Adrenal gland (tissue), 12 donors: ENCODE measurements around the gene ACAD11. TPM values are rescaled to one million over a fixed set of nuclear protein-coding genes. Genes with fewer than 3 reads are reported as not detected.
"Not testable (repeated sequence)": the region's sequence is repeated elsewhere in the genome, so short reads cannot be mapped to it uniquely, and the experiment has no call there.

Experiments used
- DNase-seq, 7 donors: peaks; one replicate each; pipeline ENCODE4 v3.0.0-alpha.2; 2019 to 2020
- H3K27ac ChIP-seq, 5 donors: fragments of 200-600 bp; sonication (generic) in 4 of 5; 1 replicate in 3 of 5; 2 replicates in 2 of 5; pipeline versions ENCODE4 v1.5.1 to v1.8.0; 2016 to 2020; ENCODE audit warnings: mild to moderate bottlenecking in 1 of 5
- H3K27me3 ChIP-seq: fragments of 200-600 bp; 2 replicates; pipeline ENCODE4 v1.8.0; 2021
- H3K36me3 ChIP-seq, 2 donors: fragments of 200-600 bp; replicated peaks in 1 of 2; 1 replicate in 1 of 2; 2 replicates in 1 of 2; pipeline versions ENCODE4 v1.5.1 to v1.8.0; 2018 to 2022
- H3K4me1 ChIP-seq, 2 donors: fragments of 200-600 bp; replicated peaks in 1 of 2; 1 replicate in 1 of 2; 2 replicates in 1 of 2; pipeline versions ENCODE4 v1.5.1 to v1.8.0; 2018 to 2021
- H3K4me3 ChIP-seq, 4 donors: fragments of 200-600 bp; sonication (generic) in 3 of 4; one replicate each; pipeline ENCODE4 v1.5.1; 2016 to 2018
- H3K9me3 ChIP-seq, 3 donors: fragments of 200-600 bp; sonication (generic) in 1 of 3; replicated peaks in 1 of 3; 1 replicate in 2 of 3; 2 replicates in 1 of 3; pipeline versions ENCODE4 v1.5.1 to v1.8.0; 2016 to 2021
- CTCF ChIP-seq, 6 experiments: fragments of 450-650 bp in 4 of 6; fragments of 200-600 bp in 2 of 6; sonication (generic) in 1 of 6; IDR thresholded peaks; 1 replicate in 5 of 6; 2 replicates in 1 of 6; pipeline versions ENCODE4 v1.5.1 to v1.8.0; 2016 to 2021; ENCODE audit warnings: antibody characterized with exemption in 6 of 6, mild to moderate bottlenecking in 2 of 6, moderate library complexity in 1 of 6
- POLR2A ChIP-seq, 2 donors: fragments of 450-650 bp; IDR thresholded peaks; one replicate each; pipeline ENCODE4 v1.6.1; 2017; ENCODE audit warnings: antibody characterized with exemption in 2 of 2, mild to moderate bottlenecking in 2 of 2, moderate library complexity in 1 of 2
- WGBS, 4 donors: extraction: QIAGEN DNeasy Blood & Tissue Kit in 2 of 4; methylation state at CpG; one replicate each; pipeline versions ENCODE4 v1.1.5 to v1.1.7; 2013 to 2017; 5-methylcytosine and 5-hydroxymethylcytosine counted together
- intact Hi-C, 2 donors: fragments of 100-400 bp; cut with DNase I; formaldehyde crosslinking; loops; one replicate each; pipeline versions ENCODE4 v1.14.1 to v1.15.0; 2022 to 2023
- polyA plus RNA-seq, 3 donors: library from polyadenylated mRNA; stranded (reverse); fragments of 200-250 nt in 2 of 3; fragments of 350-450 nt in 1 of 3; fragmentation: Illumina TruSeq in 1 of 3; extraction: RNeasy Lipid Tissue Mini Kit (QIAGEN cat#74804) in 1 of 3; gene quantifications; one replicate each; pipeline ENCODE4 v1.2.3, GENCODE V29; 2013 to 2014
- total RNA-seq, 9 donors: library from RNA; depleted of rRNA in 4 of 9; stranded (reverse); fragments of >200 nt in 4 of 9; fragments of 120-200 nt in 1 of 9; fragmentation: NEBNext Ultra II Directional in 1 of 9; extraction: Animal tissue kit (Norgen Biotek cat#: 25700) in 1 of 9; gene quantifications; one replicate each; pipeline versions ENCODE4 v1.1.0 to v1.2.4, GENCODE V29; 2013 to 2023
- donor health status: healthy with polysubstance abuse.
- donor health status: Bipolar disorder and iron deficiency.
- donor health status: DM: yes; HTN: yes; CAD: no.
- donor health status: DM: no; HTN: no; CAD: no.
- donor health status: DM: no; HTN: no; CAD: no.
- donor health status: DM: yes; HTN: yes; CAD: no.

ACAD11 gene
- total and polyA plus RNA-seq, 12 donors = 13.6 to 59.1 (median 25.6) TPM

- intact Hi-C loops = no loop called here
- TF ChIP-seq POLR2A (IDR thresholded peaks at IDR 0.05) (no peak), CTCF (IDR thresholded peaks at IDR 0.05) (no peak)
- no peaks in the 10 kb centered on the region for H3K9me3 ChIP-seq
- H3K36me3 ChIP-seq = peaks cover 0 to 7% of the 10 kb centered on the region in 2 donors
- no peaks in the 10 kb centered on the region for H3K4me1 ChIP-seq
- no peak for DNase-seq
- H3K4me3 ChIP-seq = no peak overlapping the region
- no peak overlapping the region for H3K27ac ChIP-seq
- H3K27me3 ChIP-seq = no peaks in the 10 kb centered on the region
- WGBS, 4 donors = 77 to 87% (median 85%) methylated on average over 4 of the region's 4 CpGs
Measured at GRCh38 chr3:132563420-132564069, 96.1 kb downstream of the ACAD11 start.

- H3K27ac ChIP-seq = no peak overlapping the region
- 83 to 91% (median 88%) methylated on average over 4 of the region's 4 CpGs for WGBS, 4 donors
- TF ChIP-seq CTCF (IDR thresholded peaks at IDR 0.05) (no peak), POLR2A (IDR thresholded peaks at IDR 0.05) (no peak)
Measured at GRCh38 chr3:132561003-132561402, 98.6 kb downstream of the ACAD11 start.

GRCh38 chr3:132556508-132557159 is 103.0 kb downstream of the ACAD11 start:
- Histone ChIP-seq H3K27ac (peak overlapping the region in 1 of 5 donors; percentile 17), H3K4me1 (no peaks in the 10 kb centered on the region), H3K36me3 (peaks cover 0 to 7% of the 10 kb centered on the region in 2 donors), H3K4me3 (no peak overlapping the region), H3K9me3 (no peaks in the 10 kb centered on the region), H3K27me3 (no peaks in the 10 kb centered on the region)
- WGBS, 4 donors = 69 to 79% (median 78%) methylated on average over 8 of the region's 8 CpGs
- intact Hi-C loops = no loop called here
- TF ChIP-seq CTCF (IDR thresholded peaks at IDR 0.05) = no peak
- no peak for TF ChIP-seq POLR2A (IDR thresholded peaks at IDR 0.05)
- peak in 1 of 7 donors; percentile 60 for DNase-seq

More at GRCh38 chr3:132561003-132561402, 98.6 kb downstream of the ACAD11 start:
- Histone ChIP-seq H3K4me1 (no peaks in the 10 kb centered on the region), H3K36me3 (peaks cover 0 to 7% of the 10 kb centered on the region in 2 donors), H3K27me3 (no peaks in the 10 kb centered on the region), H3K4me3 (no peak overlapping the region), H3K9me3 (no peaks in the 10 kb centered on the region)
- intact Hi-C loops = no loop called here
- DNase-seq = no peak

- H3K4me1 ChIP-seq, DNase-seq, H3K27ac ChIP-seq, H3K36me3 ChIP-seq, H3K27me3 ChIP-seq, H3K9me3 ChIP-seq, intact Hi-C loops, H3K4me3 ChIP-seq: not testable (repeated sequence)
- WGBS, 4 donors = 80 to 93% (median 90%) methylated on average over 3 of the region's 3 CpGs
Measured at GRCh38 chr3:132556036-132556386, 103.6 kb downstream of the ACAD11 start.
